ENCODE measurements around the gene BZW2. TPM values are rescaled to one million over a fixed set of nuclear protein-coding genes. Genes with fewer than 3 reads are reported as not detected.

BZW2 gene
- total and polyA plus RNA-seq, 4 donors, result 32.4 to 53.7 (median 46.1) TPM

DNA sequence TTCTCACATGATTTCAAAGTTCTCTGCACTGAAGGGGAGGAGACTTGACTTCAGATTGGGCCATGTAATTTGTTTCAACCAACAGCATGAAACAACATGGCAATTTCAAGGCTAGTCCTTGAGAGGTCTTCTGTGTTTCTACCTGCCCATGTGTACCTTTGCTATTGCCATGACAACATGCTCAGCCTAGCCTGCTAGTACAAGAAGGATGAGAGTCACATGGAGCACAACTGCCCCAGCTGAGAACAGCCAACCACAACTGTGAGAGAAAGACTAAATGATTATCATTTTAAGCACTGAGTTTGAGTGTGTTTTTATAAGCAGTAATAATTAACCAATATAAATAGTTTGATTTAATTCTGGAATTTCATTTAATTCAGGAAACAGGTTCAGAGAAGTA is 42.3 kb upstream of the BZW2 start:
- H3K9ac ChIP-seq (ENCODE audit: insufficient read depth in 1 of 2, low read length in 2 of 2), result no peak overlapping the region
- H3K4me3 ChIP-seq, result no peak overlapping the region
- no peak for ATAC-seq (ENCODE audit: insufficient read depth, low FRiP score)
- no peak for DNase-seq
- no peaks in the 10 kb centered on the region for H3K9me3 ChIP-seq (ENCODE audit: control insufficient read depth in 4 of 4, insufficient read depth in 3 of 4, low read length in 3 of 4)
- H3K27ac ChIP-seq (ENCODE audit: low read depth in 1 of 2, low read length in 1 of 2), result no peak overlapping the region
- peaks cover 12 to 38% (median 32%) of the 10 kb centered on the region in 4 donors for H3K36me3 ChIP-seq (ENCODE audit: control insufficient read depth in 4 of 4, insufficient read depth in 4 of 4, low read length in 4 of 4)
- H3K27me3 ChIP-seq (ENCODE audit: control insufficient read depth in 3 of 3, insufficient read depth in 3 of 3, low read length in 2 of 3), result no peaks in the 10 kb centered on the region
- TF ChIP-seq, protein P1, sequence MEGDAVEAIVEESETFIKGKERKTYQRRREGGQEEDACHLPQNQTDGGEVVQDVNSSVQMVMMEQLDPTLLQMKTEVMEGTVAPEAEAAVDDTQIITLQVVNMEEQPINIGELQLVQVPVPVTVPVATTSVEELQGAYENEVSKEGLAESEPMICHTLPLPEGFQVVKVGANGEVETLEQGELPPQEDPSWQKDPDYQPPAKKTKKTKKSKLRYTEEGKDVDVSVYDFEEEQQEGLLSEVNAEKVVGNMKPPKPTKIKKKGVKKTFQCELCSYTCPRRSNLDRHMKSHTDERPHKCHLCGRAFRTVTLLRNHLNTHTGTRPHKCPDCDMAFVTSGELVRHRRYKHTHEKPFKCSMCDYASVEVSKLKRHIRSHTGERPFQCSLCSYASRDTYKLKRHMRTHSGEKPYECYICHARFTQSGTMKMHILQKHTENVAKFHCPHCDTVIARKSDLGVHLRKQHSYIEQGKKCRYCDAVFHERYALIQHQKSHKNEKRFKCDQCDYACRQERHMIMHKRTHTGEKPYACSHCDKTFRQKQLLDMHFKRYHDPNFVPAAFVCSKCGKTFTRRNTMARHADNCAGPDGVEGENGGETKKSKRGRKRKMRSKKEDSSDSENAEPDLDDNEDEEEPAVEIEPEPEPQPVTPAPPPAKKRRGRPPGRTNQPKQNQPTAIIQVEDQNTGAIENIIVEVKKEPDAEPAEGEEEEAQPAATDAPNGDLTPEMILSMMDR (IDR thresholded peaks at IDR 0.05; ENCODE audit: control extremely low read depth, extremely low read depth), result no peak
- H3K4me1 ChIP-seq (ENCODE audit: control insufficient read depth in 5 of 5, insufficient read depth in 5 of 5, low read length in 5 of 5), result no peaks in the 10 kb centered on the region

DNA sequence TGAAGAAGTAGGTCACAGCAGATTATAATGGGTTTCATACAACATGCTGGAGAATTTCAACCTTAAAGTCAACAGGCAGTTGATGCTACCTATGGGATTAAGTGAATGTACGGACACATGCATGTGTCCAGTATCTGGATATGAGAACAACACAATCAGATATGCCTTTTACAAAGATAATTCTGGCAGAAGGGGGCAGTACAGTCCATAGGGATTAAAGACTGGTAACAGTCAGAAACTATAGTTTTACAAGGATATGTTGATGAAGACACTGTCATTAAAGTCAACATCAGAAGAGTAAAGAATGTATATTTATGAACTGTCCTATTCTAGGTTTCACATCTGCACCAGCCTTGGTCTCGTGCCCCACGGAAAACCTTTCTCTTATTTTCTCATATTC is 41.9 kb upstream of the BZW2 start:
- no peak overlapping the region for H3K9ac ChIP-seq (ENCODE audit: insufficient read depth in 1 of 2, low read length in 2 of 2)
- TF ChIP-seq, protein P1 (IDR thresholded peaks at IDR 0.05; ENCODE audit: control extremely low read depth, extremely low read depth), result no peak
- ATAC-seq (ENCODE audit: insufficient read depth, low FRiP score) (no peak), DNase-seq (no peak)
- H3K4me3 ChIP-seq, result no peak overlapping the region
- no peaks in the 10 kb centered on the region for H3K4me1 ChIP-seq (ENCODE audit: control insufficient read depth in 5 of 5, insufficient read depth in 5 of 5, low read length in 5 of 5)
- no peak overlapping the region for H3K27ac ChIP-seq (ENCODE audit: low read depth in 1 of 2, low read length in 1 of 2)
- H3K36me3 ChIP-seq (ENCODE audit: control insufficient read depth in 4 of 4, insufficient read depth in 4 of 4, low read length in 4 of 4), result peaks cover 10 to 38% (median 32%) of the 10 kb centered on the region in 4 donors
- no peaks in the 10 kb centered on the region for H3K9me3 ChIP-seq (ENCODE audit: control insufficient read depth in 4 of 4, insufficient read depth in 3 of 4, low read length in 3 of 4)
- WGBS, 2 donors, result 94 to 99% methylated on average over 3 of the region's 3 CpGs
- H3K27me3 ChIP-seq (ENCODE audit: control insufficient read depth in 3 of 3, insufficient read depth in 3 of 3, low read length in 2 of 3), result no peaks in the 10 kb centered on the region

DNA sequence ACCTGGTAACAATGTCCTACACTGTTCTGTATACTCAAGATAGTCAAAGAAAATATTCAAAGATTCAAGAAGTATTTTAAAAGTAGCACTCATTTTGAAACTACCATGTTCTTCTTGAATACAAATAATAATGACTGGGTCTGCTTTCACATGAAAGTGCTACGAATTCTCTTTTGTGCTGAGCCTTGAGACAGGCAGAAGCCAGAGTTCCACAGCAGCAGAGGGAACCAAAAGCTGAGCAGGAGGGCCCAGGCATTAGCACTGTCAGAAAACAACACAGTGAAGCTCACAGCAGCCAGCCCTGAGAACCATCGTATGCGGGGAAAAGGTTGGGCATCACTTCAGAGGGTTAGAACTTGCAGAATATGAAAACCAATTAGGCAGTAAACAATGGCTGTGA is 39.3 kb upstream of the BZW2 start:
- 72 to 92% methylated on average over 3 of the region's 3 CpGs for WGBS, 2 donors
- Histone ChIP-seq H3K4me1 (ENCODE audit: control insufficient read depth in 5 of 5, insufficient read depth in 5 of 5, low read length in 5 of 5) (no peaks in the 10 kb centered on the region), H3K27me3 (ENCODE audit: control insufficient read depth in 3 of 3, insufficient read depth in 3 of 3, low read length in 2 of 3) (no peaks in the 10 kb centered on the region), H3K4me3 (no peak overlapping the region), H3K9ac (ENCODE audit: insufficient read depth in 1 of 2, low read length in 2 of 2) (no peak overlapping the region), H3K27ac (ENCODE audit: low read depth in 1 of 2, low read length in 1 of 2) (no peak overlapping the region), H3K36me3 (ENCODE audit: control insufficient read depth in 4 of 4, insufficient read depth in 4 of 4, low read length in 4 of 4) (peaks cover 7 to 35% (median 27%) of the 10 kb centered on the region in 4 donors), H3K9me3 (ENCODE audit: control insufficient read depth in 4 of 4, insufficient read depth in 3 of 4, low read length in 3 of 4) (no peaks in the 10 kb centered on the region)
- ATAC-seq (ENCODE audit: insufficient read depth, low FRiP score) (no peak), DNase-seq (no peak)
- TF ChIP-seq, protein P1 (IDR thresholded peaks at IDR 0.05; ENCODE audit: control extremely low read depth, extremely low read depth), result no peak

DNA sequence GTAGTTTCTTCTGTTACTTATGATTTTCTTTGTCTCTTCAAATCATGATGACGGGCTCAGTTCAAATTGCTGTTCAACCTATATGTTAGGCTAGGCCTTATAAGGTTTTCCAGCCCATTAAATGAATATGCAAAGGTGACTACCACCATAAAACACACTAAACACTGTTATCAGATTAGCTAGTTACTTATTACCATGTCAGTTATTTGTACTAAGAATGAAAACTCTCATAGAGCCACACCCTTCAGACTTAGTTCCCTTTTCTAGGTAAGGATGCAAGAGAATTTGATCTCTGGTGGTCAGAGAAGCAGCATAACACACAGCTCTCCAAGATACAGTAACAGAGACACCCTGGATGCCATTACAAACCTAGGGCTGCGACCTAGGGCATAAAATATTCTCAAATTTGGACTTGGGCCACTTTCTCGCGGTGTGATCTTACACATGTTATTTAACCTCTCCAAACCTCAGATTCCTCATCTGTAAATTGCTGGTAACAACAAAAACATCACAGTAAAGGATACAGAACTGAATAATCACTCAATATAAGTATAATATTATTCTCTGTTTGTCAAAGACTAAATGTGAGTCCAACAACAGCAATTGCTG is 36.0 kb upstream of the BZW2 start:
- H3K27ac ChIP-seq (ENCODE audit: low read depth in 1 of 2, low read length in 1 of 2), result no peak overlapping the region
- peaks cover 3 to 22% (median 12%) of the 10 kb centered on the region in 4 donors for H3K36me3 ChIP-seq (ENCODE audit: control insufficient read depth in 4 of 4, insufficient read depth in 4 of 4, low read length in 4 of 4)
- no peaks in the 10 kb centered on the region for H3K4me1 ChIP-seq (ENCODE audit: control insufficient read depth in 5 of 5, insufficient read depth in 5 of 5, low read length in 5 of 5)
- ATAC-seq (ENCODE audit: insufficient read depth, low FRiP score) (no peak), DNase-seq (no peak)
- no peaks in the 10 kb centered on the region for H3K9me3 ChIP-seq (ENCODE audit: control insufficient read depth in 4 of 4, insufficient read depth in 3 of 4, low read length in 3 of 4)
- H3K27me3 ChIP-seq (ENCODE audit: control insufficient read depth in 3 of 3, insufficient read depth in 3 of 3, low read length in 2 of 3), result no peaks in the 10 kb centered on the region
- no peak overlapping the region for H3K9ac ChIP-seq (ENCODE audit: insufficient read depth in 1 of 2, low read length in 2 of 2)
- TF ChIP-seq, protein P1 (IDR thresholded peaks at IDR 0.05; ENCODE audit: control extremely low read depth, extremely low read depth), result no peak
- H3K4me3 ChIP-seq, result no peak overlapping the region
- 87% methylated on average over 4 of the region's 4 CpGs for WGBS, 2 donors
